Measurements from ENCODE around the gene MFNG. TPM values are rescaled to one million over a fixed set of nuclear protein-coding genes. Genes with fewer than 3 reads are reported as not detected.

Gene MFNG
- total RNA-seq, 3 donors from 2014 or later, result 9.4 to 20.6 (median 17.8) TPM

DNA sequence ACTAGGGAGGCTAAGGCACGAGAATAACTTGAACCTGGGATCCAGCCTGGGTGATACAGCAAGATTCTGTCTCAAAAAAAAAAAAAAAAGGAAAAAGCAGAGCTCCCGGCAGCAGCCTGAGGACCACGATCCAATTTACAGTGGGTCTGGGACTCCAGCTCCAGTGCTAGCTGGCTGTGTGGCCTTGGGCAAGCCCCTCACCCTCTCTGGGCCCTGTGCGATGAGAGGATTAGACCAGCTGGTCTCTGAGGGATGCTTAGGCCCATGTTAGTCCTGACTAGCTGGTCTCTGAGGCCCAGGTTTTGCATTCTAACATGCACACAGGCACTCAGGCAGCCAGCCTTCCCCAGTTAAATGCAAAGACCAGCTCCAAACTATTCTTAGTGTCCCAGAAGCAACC is 19.4 kb upstream of the MFNG start:
- intact Hi-C loops (cut with DNase I; ENCODE audit: low total_unique reads), result no loop called here
- Histone ChIP-seq H3K27me3 (no peaks in the 10 kb centered on the region), H3K4me1 (peaks cover 2 to 13% of the 10 kb centered on the region in 2 donors), H3K9me3 (no peaks in the 10 kb centered on the region), H3K27ac (no peak overlapping the region), H3K36me3 (no peaks in the 10 kb centered on the region), H3K4me3 (no peak overlapping the region)
- TF ChIP-seq, protein P1, sequence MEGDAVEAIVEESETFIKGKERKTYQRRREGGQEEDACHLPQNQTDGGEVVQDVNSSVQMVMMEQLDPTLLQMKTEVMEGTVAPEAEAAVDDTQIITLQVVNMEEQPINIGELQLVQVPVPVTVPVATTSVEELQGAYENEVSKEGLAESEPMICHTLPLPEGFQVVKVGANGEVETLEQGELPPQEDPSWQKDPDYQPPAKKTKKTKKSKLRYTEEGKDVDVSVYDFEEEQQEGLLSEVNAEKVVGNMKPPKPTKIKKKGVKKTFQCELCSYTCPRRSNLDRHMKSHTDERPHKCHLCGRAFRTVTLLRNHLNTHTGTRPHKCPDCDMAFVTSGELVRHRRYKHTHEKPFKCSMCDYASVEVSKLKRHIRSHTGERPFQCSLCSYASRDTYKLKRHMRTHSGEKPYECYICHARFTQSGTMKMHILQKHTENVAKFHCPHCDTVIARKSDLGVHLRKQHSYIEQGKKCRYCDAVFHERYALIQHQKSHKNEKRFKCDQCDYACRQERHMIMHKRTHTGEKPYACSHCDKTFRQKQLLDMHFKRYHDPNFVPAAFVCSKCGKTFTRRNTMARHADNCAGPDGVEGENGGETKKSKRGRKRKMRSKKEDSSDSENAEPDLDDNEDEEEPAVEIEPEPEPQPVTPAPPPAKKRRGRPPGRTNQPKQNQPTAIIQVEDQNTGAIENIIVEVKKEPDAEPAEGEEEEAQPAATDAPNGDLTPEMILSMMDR (IDR thresholded peaks at IDR 0.05), result no peak
- TF ChIP-seq POLR2AphosphoS5 (IDR thresholded peaks at IDR 0.05) (no peak), POLR2A (IDR thresholded peaks at IDR 0.05) (no peak)
- DNase-seq (ENCODE audit: low spot score in 2 of 2), result no peak

DNA sequence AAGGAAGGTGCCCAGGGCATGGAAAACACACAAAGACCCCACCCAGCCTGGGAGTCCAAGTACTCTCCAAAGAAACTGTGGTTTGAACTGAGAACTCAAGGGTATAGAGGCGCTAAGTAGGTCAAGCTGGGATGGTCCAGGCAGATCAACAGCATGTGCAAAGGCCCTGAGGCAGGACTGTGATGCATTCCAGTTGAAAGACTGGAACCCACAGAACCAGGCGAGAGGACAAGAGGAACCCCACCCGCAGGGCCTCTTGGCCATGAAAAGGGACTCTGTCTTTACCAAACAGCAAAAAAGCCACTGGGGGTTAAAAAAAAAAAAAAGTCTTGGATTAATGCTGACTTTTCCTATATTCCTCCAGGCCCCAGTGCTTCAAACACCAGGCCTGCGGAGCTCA is 18.8 kb upstream of the MFNG start:
- TF ChIP-seq POLR2AphosphoS5 (IDR thresholded peaks at IDR 0.05) (no peak), POLR2A (IDR thresholded peaks at IDR 0.05) (no peak)
- TF ChIP-seq, protein P1 (IDR thresholded peaks at IDR 0.05), result no peak
- peaks cover 2 to 13% of the 10 kb centered on the region in 2 donors for H3K4me1 ChIP-seq
- intact Hi-C loops (cut with DNase I; ENCODE audit: low total_unique reads), result no loop called here
- H3K4me3 ChIP-seq, result no peak overlapping the region
- H3K27me3 ChIP-seq, result no peaks in the 10 kb centered on the region
- H3K9me3 ChIP-seq, result no peaks in the 10 kb centered on the region
- no peak for DNase-seq (ENCODE audit: low spot score in 2 of 2)
- H3K27ac ChIP-seq, result peak overlapping the region in 1 of 2 donors; percentile 88
- no peaks in the 10 kb centered on the region for H3K36me3 ChIP-seq

DNA sequence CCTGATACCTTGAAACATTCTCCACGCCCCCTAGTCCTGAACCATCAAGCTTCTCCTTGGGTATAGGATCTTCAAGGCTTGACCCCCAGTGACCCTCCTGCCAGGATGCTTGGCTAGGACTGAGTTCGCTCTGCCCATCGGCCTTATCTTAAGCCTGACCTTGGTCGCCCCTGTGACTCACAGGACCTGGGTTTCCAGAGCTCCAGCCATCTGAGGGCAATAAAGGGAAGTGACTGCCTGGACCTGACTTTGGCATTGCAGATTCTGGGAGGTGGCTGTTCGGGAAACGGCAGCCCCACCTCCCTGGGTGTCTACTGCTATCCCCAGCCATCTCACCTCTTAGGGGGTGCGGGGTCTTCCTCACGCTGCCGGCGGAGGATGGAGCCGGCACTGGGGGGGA is 17.7 kb upstream of the MFNG start:
- Histone ChIP-seq H3K36me3 (no peaks in the 10 kb centered on the region), H3K4me3 (no peak overlapping the region), H3K4me1 (peaks cover 2 to 13% of the 10 kb centered on the region in 2 donors), H3K27me3 (no peaks in the 10 kb centered on the region), H3K27ac (peak overlapping the region; percentile 83 to 88), H3K9me3 (no peaks in the 10 kb centered on the region)
- intact Hi-C loops (cut with DNase I; ENCODE audit: low total_unique reads), result no loop called here
- TF ChIP-seq POLR2A (IDR thresholded peaks at IDR 0.05) (no peak), POLR2AphosphoS5 (IDR thresholded peaks at IDR 0.05) (no peak)
- TF ChIP-seq, protein P1 (IDR thresholded peaks at IDR 0.05), result no peak
- DNase-seq (ENCODE audit: low spot score in 2 of 2), result no peak

DNA sequence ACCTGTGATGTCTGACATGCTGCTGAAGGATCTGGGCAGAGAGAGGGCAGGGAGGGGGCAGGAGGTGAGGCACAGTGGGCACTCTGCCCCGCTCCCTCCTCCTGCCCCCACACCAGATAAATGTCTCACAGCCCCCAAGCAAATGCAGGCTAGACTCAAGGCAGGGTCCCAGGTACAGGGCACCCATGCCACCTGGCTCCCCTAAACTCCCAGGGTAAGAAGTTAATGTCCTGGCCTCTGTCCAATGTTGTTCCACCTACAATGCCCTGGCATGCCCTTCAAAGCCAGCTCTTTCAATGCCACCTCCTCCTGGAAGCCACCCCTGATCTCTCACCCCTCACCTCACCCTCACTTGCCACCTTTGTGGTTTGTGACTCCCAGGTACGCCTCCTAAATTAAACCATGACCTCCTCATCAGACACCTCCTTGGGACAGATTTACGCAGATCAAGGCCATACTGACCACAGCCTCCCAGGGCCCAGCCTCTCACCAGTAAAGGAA is 17.0 kb upstream of the MFNG start:
- H3K36me3 ChIP-seq, result no peaks in the 10 kb centered on the region
- DNase-seq (ENCODE audit: low spot score in 2 of 2), result no peak
- no peak overlapping the region for H3K4me3 ChIP-seq
- H3K27me3 ChIP-seq, result no peaks in the 10 kb centered on the region
- H3K27ac ChIP-seq, result peak overlapping the region; percentile 83 to 88
- intact Hi-C loops (cut with DNase I; ENCODE audit: low total_unique reads), result no loop called here
- no peaks in the 10 kb centered on the region for H3K9me3 ChIP-seq
- H3K4me1 ChIP-seq, result peaks cover 2 to 13% of the 10 kb centered on the region in 2 donors
- TF ChIP-seq POLR2AphosphoS5 (IDR thresholded peaks at IDR 0.05) (no peak), POLR2A (IDR thresholded peaks at IDR 0.05) (no peak)
- TF ChIP-seq, protein P1 (IDR thresholded peaks at IDR 0.05), result no peak

DNA sequence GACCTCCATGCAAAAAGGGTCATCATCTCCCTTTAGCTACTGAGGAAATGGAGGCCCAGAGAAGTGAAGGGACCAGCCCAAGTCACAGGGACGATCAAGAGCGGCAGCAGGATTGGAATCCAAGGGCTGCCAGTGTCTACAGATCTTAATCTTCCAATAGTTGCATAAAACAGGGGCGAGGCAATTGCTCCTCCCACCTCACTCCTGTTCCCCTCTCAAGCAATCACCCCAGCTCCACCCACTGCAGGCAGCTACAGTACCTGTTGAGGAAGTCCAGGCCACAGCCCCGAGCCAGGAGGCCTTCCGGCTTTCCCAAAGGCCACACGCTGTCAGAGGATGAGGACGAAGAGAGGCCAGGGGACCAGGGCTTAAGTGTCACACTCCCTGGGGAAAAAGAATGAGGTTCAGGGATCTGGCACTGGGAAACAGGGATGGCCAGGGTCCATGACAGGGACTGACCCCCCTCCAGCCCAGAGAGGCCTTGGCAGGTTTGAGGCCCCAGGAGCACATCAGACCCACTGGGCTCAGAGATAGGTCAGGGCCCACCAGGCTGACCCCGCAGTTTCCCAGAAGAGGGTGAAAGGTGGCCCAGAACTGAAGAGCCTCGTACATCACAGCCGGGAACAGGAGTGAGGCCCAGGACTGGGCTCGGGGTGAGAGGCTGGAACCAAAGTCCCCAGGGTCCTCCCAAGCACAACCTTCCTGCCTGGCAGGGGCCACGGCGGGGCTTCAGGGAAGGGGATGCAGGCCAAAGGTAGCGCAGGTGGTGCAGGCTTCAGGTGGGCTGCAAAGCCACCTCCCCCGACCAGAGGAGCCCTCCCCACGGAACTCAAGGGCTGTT is 16.4 kb upstream of the MFNG start:
- Histone ChIP-seq H3K27ac (peak overlapping the region; percentile 83 to 88), H3K36me3 (no peaks in the 10 kb centered on the region), H3K27me3 (no peaks in the 10 kb centered on the region), H3K4me1 (peaks cover 2 to 13% of the 10 kb centered on the region in 2 donors), H3K4me3 (no peak overlapping the region), H3K9me3 (no peaks in the 10 kb centered on the region)
- no peak for TF ChIP-seq POLR2AphosphoS5 (IDR thresholded peaks at IDR 0.05)
- TF ChIP-seq POLR2A (IDR thresholded peaks at IDR 0.05), result no peak
- TF ChIP-seq, protein P1 (IDR thresholded peaks at IDR 0.05), result no peak
- intact Hi-C loops (cut with DNase I; ENCODE audit: low total_unique reads), result no loop called here
- peak; percentile 76 to 78 for DNase-seq (ENCODE audit: low spot score in 2 of 2)
